ENCODE results near the gene SGMS2.

SGMS2 gene

DNA sequence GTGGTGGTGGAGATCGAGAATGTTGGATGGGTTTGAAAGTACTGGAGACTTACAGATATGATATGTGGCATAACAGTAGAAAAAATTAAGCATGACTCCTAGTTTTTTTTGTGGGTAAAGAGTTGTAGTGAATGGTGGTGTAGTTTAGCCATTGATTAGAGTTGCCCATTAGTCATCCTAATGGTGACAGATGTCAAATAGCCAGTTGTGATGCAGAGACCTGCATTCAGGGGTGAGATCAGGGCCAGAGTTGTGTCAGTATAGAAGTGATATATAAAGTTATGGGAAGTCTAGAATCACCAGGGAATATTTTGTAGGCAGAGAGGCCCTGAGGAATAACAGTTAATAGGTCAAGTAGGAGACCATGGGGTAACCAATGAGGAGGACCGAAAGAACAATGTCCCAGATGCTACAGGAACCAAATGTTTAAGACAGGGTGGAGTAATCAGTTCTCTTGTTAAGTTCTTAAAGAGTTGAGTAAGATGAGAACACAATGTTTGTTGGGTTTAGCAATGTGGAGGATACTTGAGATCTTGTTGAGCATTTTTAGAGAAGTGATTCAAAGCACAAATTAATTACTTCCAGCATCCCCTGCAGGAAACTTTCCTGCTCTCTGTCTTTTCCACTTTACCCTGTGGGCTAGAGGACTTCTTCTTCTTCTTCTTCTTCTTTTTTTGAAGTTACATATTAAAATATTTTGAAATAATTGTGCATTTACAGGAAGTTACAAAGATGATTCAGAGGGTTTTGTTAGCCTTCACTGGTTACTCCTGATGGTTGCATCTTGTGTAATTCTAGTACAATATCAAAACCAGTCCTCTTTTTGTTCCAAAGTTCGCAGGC lies 13.3 kb downstream of the SGMS2 start:
- DNase-seq (ENCODE audit: low spot score), result no peak
- no peak for TF ChIP-seq CTCF (IDR thresholded peaks at IDR 0.05; ENCODE audit: extremely low read depth, missing control alignments)

DNA sequence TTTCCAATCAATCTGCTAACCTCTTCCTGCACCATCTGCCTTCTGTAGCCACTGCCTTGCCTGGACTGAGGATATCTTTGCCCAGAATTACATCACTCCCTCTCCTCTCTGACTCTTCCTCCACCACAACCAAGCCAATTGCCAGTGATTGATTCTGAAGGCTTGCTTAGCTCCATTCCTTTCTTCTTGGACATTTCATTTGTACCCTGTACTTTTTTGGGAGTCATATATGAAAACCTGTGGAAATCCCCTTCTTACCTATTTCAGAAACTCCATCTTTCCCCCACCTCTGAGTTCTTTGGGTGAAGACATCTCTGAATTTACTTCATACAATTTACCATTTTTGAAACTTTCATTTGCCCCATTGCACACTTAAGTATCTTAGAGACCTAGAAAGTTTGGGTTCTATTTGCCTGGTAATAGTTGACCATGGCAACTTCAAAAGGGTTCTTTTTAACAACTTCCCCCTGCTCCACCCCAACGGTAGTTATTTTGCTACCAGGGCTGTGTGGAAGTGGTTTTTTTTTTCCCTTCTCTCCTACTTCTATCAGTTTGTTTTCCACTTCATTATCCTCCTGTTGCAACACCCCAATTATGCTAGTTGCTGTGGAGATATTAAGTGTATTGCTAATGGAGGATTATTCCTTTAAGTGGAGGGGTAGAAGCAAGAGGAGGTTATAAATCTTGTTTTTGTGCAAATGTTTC lies 14.3 kb downstream of the SGMS2 start:
- no peak for DNase-seq (ENCODE audit: low spot score)
- TF ChIP-seq CTCF (IDR thresholded peaks at IDR 0.05; ENCODE audit: extremely low read depth, missing control alignments), result no peak

DNA sequence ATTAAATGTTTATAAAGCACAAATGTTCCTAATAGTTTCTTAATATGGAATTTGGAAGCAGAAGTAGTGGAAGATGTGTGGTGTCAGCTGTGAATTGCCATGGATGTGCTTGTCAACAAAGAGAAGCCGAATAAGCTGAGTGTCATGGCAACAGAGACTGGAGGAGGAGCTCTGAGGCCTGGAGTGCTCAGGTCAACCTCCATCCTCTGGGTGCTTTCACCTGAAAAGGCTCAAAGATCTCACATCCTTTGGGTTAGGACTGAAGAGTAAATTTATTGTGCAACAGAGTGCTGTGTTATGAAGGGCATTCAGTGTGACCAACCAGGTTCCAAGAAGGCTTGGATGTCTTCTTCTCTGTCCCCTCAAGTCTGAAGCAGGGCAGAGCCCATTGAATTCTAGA lies 18.7 kb downstream of the SGMS2 start:
- no peak for DNase-seq (ENCODE audit: low spot score)
- no peak for TF ChIP-seq CTCF (IDR thresholded peaks at IDR 0.05; ENCODE audit: extremely low read depth, missing control alignments)

DNA sequence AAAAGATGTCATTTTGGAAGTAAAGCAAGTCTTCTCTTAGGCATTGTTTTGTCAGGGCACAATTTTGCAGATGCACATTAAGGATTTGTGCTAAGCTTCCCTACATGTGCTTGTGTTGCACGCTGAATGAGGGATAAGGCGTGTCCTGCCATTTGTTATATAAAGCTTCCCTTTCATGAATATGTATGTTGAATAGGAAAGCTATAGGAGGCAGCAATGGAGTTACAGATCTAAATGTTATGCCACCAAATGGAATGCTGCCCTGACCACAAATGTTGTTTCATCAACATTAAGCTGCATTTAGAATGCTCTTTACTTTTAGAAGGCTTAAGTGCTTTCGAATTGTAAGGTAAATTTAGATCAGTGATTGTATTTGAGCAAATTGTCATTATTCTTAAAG lies 20.9 kb downstream of the SGMS2 start:
- DNase-seq (ENCODE audit: low spot score), result no peak
- TF ChIP-seq CTCF (IDR thresholded peaks at IDR 0.05; ENCODE audit: extremely low read depth, missing control alignments), result no peak

DNA sequence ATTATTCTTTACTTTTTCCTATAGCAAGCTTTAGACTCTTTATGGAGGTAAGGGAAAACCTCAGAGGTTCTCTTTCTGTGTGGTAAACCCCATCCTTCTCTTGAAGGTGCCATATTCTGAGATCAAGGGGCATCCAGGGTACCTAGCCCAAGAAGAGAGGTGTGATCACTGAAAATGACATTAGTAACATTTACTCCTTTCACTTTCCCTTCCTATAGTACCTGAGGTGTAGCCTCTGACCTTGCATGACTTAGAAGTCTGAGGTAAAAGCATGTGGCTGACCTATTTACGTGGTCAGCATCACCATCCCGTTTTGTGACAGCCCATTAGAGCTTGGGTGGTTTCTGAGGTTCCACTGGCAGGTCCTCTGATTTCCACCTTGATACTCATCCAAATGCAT lies 25.7 kb downstream of the SGMS2 start:
- no peak for TF ChIP-seq CTCF (IDR thresholded peaks at IDR 0.05; ENCODE audit: extremely low read depth, missing control alignments)
- DNase-seq (ENCODE audit: low spot score), result no peak

DNA sequence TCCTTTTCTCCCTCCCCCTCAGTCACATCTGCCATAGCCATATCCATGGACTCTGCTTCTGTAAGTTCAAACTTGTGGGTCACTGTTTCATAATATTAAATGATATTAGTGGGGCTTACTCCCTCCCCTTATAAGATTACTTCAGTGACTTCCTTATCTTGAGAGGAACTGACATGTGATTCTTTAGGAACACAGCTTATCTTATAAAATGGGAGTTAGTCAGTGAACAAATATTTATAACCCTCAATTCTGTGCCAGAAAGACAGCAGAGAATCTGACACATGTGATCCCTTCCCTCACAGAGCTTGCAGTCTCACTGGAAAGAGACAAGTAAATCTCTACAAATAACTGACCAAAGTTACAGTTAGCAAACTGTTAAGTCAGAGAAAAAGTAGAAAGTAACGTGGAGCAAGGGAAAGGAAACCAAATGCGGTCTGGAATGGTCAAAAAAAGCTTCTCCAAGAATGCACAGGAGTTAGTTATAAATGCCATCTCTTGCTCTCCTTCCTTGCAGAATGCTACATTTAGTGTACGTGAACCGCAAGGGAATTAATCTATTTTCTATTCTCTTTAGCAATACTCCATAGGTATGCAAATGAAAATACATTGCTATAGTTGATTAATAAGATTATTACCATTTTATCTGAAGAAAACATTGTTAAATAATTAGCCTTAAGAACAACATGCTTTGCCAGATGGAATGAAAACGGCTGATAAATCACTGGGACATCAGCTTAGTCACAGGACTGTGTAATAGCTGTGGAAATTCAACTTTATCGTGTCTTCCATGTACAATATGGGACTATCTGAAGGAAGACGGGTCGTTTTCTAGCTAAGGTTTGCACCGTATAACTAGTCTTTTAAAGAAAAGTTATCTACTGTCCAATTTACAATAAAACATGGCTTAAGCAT lies 29.0 kb downstream of the SGMS2 start:
- no peak for TF ChIP-seq CTCF (IDR thresholded peaks at IDR 0.05; ENCODE audit: extremely low read depth, missing control alignments)
- no peak for DNase-seq (ENCODE audit: low spot score)
